Common myeloid progenitor, CD34-positive (primary cell): Measurements from ENCODE around the gene KRT5.

ENCODE experiments used
- CTCF ChIA-PET: fragments of 350-600 bp; sonication (Branson Sonifier 250); formaldehyde crosslinking; loops from one replicate; lab custom pipeline; 2021; ENCODE audit warnings: antibody characterized with exemption; lab: Charles Lee
- POLR2A ChIA-PET: fragments of 350-600 bp; sonication (Branson Sonifier 250); formaldehyde crosslinking; loops from one replicate; lab custom pipeline; 2021; ENCODE audit warnings: antibody characterized with exemption; lab: Charles Lee
- DNase-seq, 3 donors: peaks; one replicate each; pipeline versions ENCODE4 v3.0.0 to v3.0.0-alpha.2; 2013
- H3K27ac ChIP-seq, 2 experiments: 1 replicate in 1 of 2; 2 replicates in 1 of 2; pipeline ENCODE4 v1.7.0; 2013; ENCODE audit warnings: inconsistent platforms in 2 of 2, low read length in 2 of 2, mild to moderate bottlenecking in 2 of 2, low read depth in 1 of 2, moderate library complexity in 1 of 2; ENCODE audit not compliant: severe bottlenecking in 2 of 2, insufficient read depth in 1 of 2, poor library complexity in 1 of 2
- H3K27me3 ChIP-seq, 5 experiments: replicated peaks in 2 of 5; 1 replicate in 3 of 5; 2 replicates in 2 of 5; pipeline versions ENCODE4 v1.6.1 to v1.7.0; 2013; ENCODE audit warnings: low read length in 4 of 5, mild to moderate bottlenecking in 2 of 5, moderate library complexity in 2 of 5, inconsistent platforms in 1 of 5; ENCODE audit not compliant: insufficient read depth in 5 of 5, control insufficient read depth in 4 of 5
- H3K36me3 ChIP-seq, 4 experiments: 1 replicate in 2 of 4; 2 replicates in 2 of 4; pipeline versions ENCODE4 v1.6.1 to v1.7.0; 2013; ENCODE audit warnings: low read length in 3 of 4, control low read depth in 1 of 4, mild to moderate bottlenecking in 1 of 4; ENCODE audit not compliant: control insufficient read depth in 4 of 4, insufficient read depth in 4 of 4
- H3K4me1 ChIP-seq, 4 experiments: 1 replicate in 3 of 4; 2 replicates in 1 of 4; pipeline versions ENCODE4 v1.6.1 to v1.7.1; 2013; ENCODE audit warnings: low read length in 3 of 4, mild to moderate bottlenecking in 3 of 4, control low read depth in 1 of 4, inconsistent platforms in 1 of 4, moderate library complexity in 1 of 4; ENCODE audit not compliant: control insufficient read depth in 4 of 4, insufficient read depth in 4 of 4; ENCODE audit errors: control extremely low read depth in 1 of 4
- H3K4me3 ChIP-seq, 7 experiments: 1 replicate in 4 of 7; 2 replicates in 3 of 7; pipeline versions ENCODE4 v1.5.1 to v1.7.0; 2013; ENCODE audit warnings: mild to moderate bottlenecking in 7 of 7, low read length in 6 of 7, moderate library complexity in 6 of 7, inconsistent platforms in 2 of 7, low read depth in 2 of 7, control low read depth in 1 of 7; ENCODE audit not compliant: insufficient read depth in 4 of 7, control insufficient read depth in 1 of 7; ENCODE audit errors: extremely low read depth in 1 of 7
- H3K9me3 ChIP-seq, 5 experiments: 1 replicate in 4 of 5; 2 replicates in 1 of 5; pipeline versions ENCODE4 v1.6.1 to v1.7.1; 2013; ENCODE audit warnings: low read length in 4 of 5, mild to moderate bottlenecking in 2 of 5, inconsistent platforms in 1 of 5, low read depth in 1 of 5, moderate library complexity in 1 of 5; ENCODE audit not compliant: control insufficient read depth in 4 of 5, insufficient read depth in 2 of 5; ENCODE audit errors: control extremely low read depth in 1 of 5
- WGBS: methylation state at CpG from one replicate; pipeline ENCODE4 v1.1.5; 2013; ENCODE audit not compliant: insufficient coverage; 5-methylcytosine and 5-hydroxymethylcytosine counted together

The KRT5 gene

DNA sequence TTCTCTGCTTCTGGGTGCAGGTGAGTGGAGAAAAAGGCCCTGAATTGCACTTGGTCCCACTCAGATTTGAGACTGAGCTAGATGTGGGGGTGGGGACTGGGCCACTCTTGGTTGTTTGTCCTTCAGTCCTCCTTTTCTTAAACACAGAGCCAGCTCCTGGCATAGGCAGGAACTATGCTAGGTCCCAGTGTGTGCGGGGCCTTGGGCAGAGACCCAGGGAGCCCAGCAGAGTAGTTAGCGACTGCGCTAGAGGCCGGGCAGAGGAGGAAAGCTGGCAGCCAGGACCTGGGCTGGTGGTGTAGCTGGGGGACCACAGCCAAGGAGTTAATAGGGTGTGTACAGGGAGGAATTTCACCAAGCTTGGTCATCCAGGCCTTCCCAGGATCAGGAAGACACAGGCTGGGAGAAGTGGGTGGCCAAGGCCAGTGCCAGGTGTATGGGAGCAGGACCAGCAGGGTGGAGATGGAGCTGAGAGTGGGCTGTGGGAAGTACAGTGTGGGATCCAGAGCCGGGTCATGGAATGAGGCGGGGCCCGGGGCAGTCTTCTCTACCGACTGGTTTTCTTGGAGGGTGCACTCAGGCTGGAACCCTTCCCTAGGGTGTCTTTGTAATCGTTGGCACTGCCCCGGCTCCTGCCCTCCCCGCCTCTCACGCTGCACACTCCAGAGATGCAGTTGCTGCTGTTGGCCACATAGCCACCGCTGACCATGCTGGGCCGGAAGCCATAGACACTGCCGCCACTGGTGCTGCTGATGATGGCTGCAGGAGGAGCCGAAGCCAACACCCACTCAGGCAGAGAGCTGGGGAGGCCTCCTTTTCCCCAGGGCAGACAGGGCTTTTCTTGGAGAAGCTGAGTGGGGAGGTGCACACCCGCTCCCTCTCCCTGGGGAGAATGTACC is 24.0 kb upstream of the KRT5 start:
- Histone ChIP-seq H3K4me1 (no peaks in the 10 kb centered on the region), H3K9me3 (no peaks in the 10 kb centered on the region), H3K36me3 (no peaks in the 10 kb centered on the region), H3K27me3 (no peaks in the 10 kb centered on the region), H3K27ac (no peak overlapping the region), H3K4me3 (no peak overlapping the region)
- POLR2A ChIA-PET, result interaction anchor here (0.6 kb wide), 1 partner anchor 379 kb away, joined by 5 read pairs; no protein-coding TSS in a partner anchor
- no peak for DNase-seq
- WGBS, result 96% methylated on average over 17 of the region's 17 CpGs
- CTCF ChIA-PET, result interaction anchor here (0.9 to 1.3 kb wide), 2 partner anchors 10 to 12 kb away, joined by 3 read pairs; no protein-coding TSS in a partner anchor

DNA sequence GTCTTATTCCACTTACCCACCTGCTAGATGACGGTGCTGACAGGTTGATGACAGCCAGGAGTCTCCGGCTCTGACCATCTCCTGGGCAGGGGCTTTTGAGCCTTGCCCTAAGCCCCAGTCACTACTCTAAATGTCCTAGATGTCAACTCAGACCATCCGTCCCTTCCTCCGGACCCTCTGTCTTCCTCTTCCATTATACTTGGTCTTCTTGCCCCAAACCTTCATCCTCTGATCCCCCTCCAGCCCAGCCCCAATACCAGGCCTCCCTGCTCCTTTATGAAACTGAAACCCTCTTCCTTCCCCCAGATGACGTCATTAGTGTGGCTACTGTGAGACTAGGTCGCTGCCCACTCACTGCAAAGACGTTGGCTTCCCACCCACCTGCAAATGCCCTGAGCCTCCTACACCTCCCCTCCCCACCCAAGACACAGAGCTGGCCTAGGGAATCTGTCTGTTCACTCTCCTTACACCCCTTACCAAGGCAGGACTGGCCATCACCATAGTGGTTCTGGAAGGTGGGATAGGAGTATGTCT is 22.7 kb upstream of the KRT5 start:
- ChIA-PET POLR2A (no interaction called here), CTCF (no interaction called here)
- WGBS, result 88% methylated on average over 6 of the region's 7 CpGs
- no peak overlapping the region for H3K4me3 ChIP-seq
- peaks cover 0 to 2% (median 0%) of the 10 kb centered on the region in 5 experiments for H3K27me3 ChIP-seq
- H3K36me3 ChIP-seq, result no peaks in the 10 kb centered on the region
- no peaks in the 10 kb centered on the region for H3K9me3 ChIP-seq
- H3K4me1 ChIP-seq, result no peaks in the 10 kb centered on the region
- no peak for DNase-seq
- H3K27ac ChIP-seq, result no peak overlapping the region

DNA sequence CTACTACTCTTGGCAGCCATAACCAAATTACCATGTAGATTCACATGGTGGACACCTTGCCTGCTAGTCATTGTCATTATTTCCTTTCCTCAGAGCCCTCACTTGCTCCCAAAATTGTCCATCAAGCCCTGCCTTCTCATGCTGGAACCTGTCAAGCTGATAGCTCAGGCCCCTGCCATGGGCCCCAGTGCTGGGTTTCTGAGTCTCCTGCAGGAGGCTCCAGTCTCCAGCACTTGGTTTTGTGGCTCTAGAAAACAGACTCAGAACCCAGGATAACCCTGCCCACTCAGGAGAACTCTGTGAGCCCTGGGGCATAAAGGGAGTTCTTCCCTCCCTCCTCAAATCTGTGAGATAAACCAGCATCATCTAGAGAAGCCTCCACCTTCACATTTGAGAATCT is 22.0 kb upstream of the KRT5 start:
- CTCF ChIA-PET, result no interaction called here
- Histone ChIP-seq H3K9me3 (no peaks in the 10 kb centered on the region), H3K4me3 (no peak overlapping the region), H3K4me1 (no peaks in the 10 kb centered on the region), H3K36me3 (no peaks in the 10 kb centered on the region), H3K27ac (no peak overlapping the region), H3K27me3 (peaks cover 0 to 2% (median 0%) of the 10 kb centered on the region in 5 experiments)
- POLR2A ChIA-PET, result no interaction called here
- DNase-seq, result no peak

DNA sequence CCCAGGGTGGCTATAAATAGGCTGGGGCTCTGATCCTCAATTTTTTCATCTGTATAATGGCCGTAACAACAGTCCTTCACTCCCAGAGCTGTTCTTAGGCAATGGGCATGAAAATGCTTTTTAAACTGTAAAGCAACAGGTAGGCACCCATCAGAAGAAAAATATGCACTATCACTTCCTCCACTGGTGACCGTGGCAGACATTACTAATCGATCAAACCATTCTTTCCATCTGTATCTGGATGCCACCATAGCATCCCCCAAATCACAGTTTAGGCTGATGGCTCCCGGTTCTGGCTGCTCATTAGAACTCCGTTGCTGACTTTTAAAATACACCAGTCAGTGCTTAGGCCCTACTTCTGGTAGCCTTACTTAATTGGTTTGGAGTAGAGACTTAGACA is 21.5 kb upstream of the KRT5 start:
- peaks cover 0 to 2% (median 0%) of the 10 kb centered on the region in 5 experiments for H3K27me3 ChIP-seq
- H3K36me3 ChIP-seq, result no peaks in the 10 kb centered on the region
- H3K4me3 ChIP-seq, result no peak overlapping the region
- CTCF ChIA-PET, result no interaction called here
- peak in 1 of 3 donors; percentile 17 for DNase-seq
- 100% methylated on average over 4 of the region's 5 CpGs for WGBS
- H3K9me3 ChIP-seq, result no peaks in the 10 kb centered on the region
- POLR2A ChIA-PET, result no interaction called here
- H3K4me1 ChIP-seq, result no peaks in the 10 kb centered on the region
- H3K27ac ChIP-seq, result no peak overlapping the region

DNA sequence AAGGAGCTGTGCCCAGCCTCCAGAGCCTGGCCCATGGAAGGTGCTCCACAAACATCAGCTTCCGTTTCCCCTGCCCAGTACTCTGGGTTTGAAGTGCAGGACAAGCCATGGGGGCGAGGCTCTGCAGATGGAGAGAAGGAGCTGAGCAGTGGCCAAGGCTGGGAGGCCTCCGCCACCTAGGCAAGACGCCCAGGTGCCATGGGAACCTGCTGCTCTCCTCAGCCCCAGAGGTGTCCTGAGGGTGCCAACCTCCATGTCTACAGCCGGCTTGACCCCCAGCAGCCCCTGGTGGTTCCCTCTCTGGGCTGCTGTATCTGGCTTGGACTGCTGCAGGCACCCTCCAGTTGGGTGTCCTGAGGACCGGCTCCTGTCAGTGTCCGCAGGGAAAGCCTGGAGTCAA is 20.3 kb upstream of the KRT5 start:
- WGBS, result 92% methylated on average over 6 of the region's 7 CpGs
- CTCF ChIA-PET, result interaction anchor here (1.0 kb wide), 1 partner anchor 42 kb away, joined by 3 read pairs; no protein-coding TSS in a partner anchor

DNA sequence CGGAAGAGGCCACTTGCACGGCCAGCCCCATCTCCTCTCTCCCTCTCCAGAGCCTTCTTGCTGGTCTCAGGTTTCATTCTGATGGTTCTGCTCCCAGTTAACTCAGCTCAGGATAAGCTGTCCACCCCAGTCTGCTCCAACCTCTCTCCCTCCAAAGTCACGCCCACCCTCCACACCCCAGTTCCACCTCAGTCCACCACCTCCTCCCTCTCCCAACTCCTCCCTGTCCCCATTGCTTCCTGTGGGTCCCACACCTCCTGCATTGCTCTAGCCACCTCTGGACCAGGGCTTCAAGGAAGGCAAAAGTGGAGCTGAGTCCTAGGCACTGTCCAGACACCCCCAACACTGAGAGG is 19.6 kb upstream of the KRT5 start:
- H3K4me3 ChIP-seq, result no peak overlapping the region
- no peak overlapping the region for H3K27ac ChIP-seq
- 100% methylated on average over 3 of the region's 3 CpGs for WGBS
- no peak for DNase-seq
- POLR2A ChIA-PET, result no interaction called here
- H3K9me3 ChIP-seq, result no peaks in the 10 kb centered on the region
- no peaks in the 10 kb centered on the region for H3K4me1 ChIP-seq
- CTCF ChIA-PET, result interaction anchor here (1.0 kb wide), 1 partner anchor 42 kb away, joined by 3 read pairs; no protein-coding TSS in a partner anchor
- H3K36me3 ChIP-seq, result no peaks in the 10 kb centered on the region
- H3K27me3 ChIP-seq, result peaks cover 0 to 2% (median 0%) of the 10 kb centered on the region in 5 experiments

More for the DNA sequence above, 20.3 kb upstream of the KRT5 start:
- no peak overlapping the region for H3K27ac ChIP-seq
- no peak for DNase-seq
- POLR2A ChIA-PET, result no interaction called here
- no peaks in the 10 kb centered on the region for H3K9me3 ChIP-seq
- H3K4me3 ChIP-seq, result no peak overlapping the region
- peaks cover 0 to 2% (median 0%) of the 10 kb centered on the region in 5 experiments for H3K27me3 ChIP-seq
- no peaks in the 10 kb centered on the region for H3K36me3 ChIP-seq
- H3K4me1 ChIP-seq, result no peaks in the 10 kb centered on the region
